Lung (tissue), 12 donors: ENCODE data around the gene CCDC171. TPM values are rescaled to one million over a fixed set of nuclear protein-coding genes. Genes with fewer than 3 reads are reported as not detected.

ENCODE experiments used
- ATAC-seq: fragments of 200-7000 bp; cut with Tn5 transposase; one replicate; pipeline ENCODE4 v1.9.1; 2020; ENCODE audit warnings: moderate number of reproducible peaks; ENCODE audit not compliant: insufficient read depth, low FRiP score
- DNase-seq, 3 donors: peaks; one replicate each; pipeline ENCODE4 v3.0.0-alpha.2; 2013 to 2017
- H3K27ac ChIP-seq, 2 donors: one replicate each; pipeline ENCODE4 v1.5.1; 2013; ENCODE audit warnings: mild to moderate bottlenecking in 2 of 2, moderate library complexity in 2 of 2, control low read depth in 1 of 2, inconsistent platforms in 1 of 2, low read depth in 1 of 2, low read length in 1 of 2
- H3K27me3 ChIP-seq, 3 donors: one replicate each; pipeline ENCODE4 v1.5.1; 2013; ENCODE audit warnings: low read length in 2 of 3; ENCODE audit not compliant: control insufficient read depth in 3 of 3, insufficient read depth in 3 of 3
- H3K36me3 ChIP-seq, 4 donors: one replicate each; pipeline ENCODE4 v1.5.1; 2013; ENCODE audit warnings: low read length in 4 of 4, mild to moderate bottlenecking in 1 of 4, moderate library complexity in 1 of 4; ENCODE audit not compliant: control insufficient read depth in 4 of 4, insufficient read depth in 4 of 4
- H3K4me1 ChIP-seq, 5 donors: one replicate each; pipeline ENCODE4 v1.5.1; 2013; ENCODE audit warnings: low read length in 5 of 5, mild to moderate bottlenecking in 2 of 5, moderate library complexity in 1 of 5; ENCODE audit not compliant: control insufficient read depth in 5 of 5, insufficient read depth in 5 of 5
- H3K4me3 ChIP-seq: one replicate; pipeline ENCODE4 v1.5.1; 2013; ENCODE audit warnings: mild to moderate bottlenecking, control low read depth, moderate library complexity
- H3K9ac ChIP-seq, 2 donors: one replicate each; pipeline ENCODE4 v1.5.1; 2013; ENCODE audit warnings: low read length in 2 of 2, control low read depth in 1 of 2; ENCODE audit not compliant: insufficient read depth in 1 of 2
- H3K9me3 ChIP-seq, 4 donors: one replicate each; pipeline ENCODE4 v1.5.1; 2013; ENCODE audit warnings: low read length in 3 of 4, mild to moderate bottlenecking in 1 of 4, moderate library complexity in 1 of 4; ENCODE audit not compliant: control insufficient read depth in 4 of 4, insufficient read depth in 3 of 4
- WGBS, 2 donors: extraction: QIAGEN DNeasy Blood & Tissue Kit; methylation state at CpG; one replicate each; pipeline ENCODE4 v1.1.7; 2013; 5-methylcytosine and 5-hydroxymethylcytosine counted together
- polyA plus RNA-seq, 2 donors: library from polyadenylated mRNA; stranded (reverse); fragments of 200-250 nt; gene quantifications; one replicate each; pipeline ENCODE4 v1.2.1, GENCODE V29; 2013
- total RNA-seq, 2 donors: library from RNA; depleted of rRNA in 1 of 2; stranded (reverse); fragments of >200 nt in 1 of 2; gene quantifications; one replicate each; pipeline ENCODE4 v1.2.1, GENCODE V29; 2014 to 2021
- TF ChIP-seq, protein P1 (sequence below): IDR thresholded peaks from 2 replicates; pipeline ENCODE4 v1.5.1; 2012; ENCODE audit warnings: mild to moderate bottlenecking; ENCODE audit errors: control extremely low read depth, extremely low read depth
- donor health status: control.
- donor health status: control.
- donor health status: Bipolar disorder and iron deficiency.
- donor health status: healthy.
- donor health status: DM: yes; HTN: yes; CAD: no.

The CCDC171 gene
- total and polyA plus RNA-seq, 4 donors, result 0.40 to 17.0 (median 2.5) TPM

DNA sequence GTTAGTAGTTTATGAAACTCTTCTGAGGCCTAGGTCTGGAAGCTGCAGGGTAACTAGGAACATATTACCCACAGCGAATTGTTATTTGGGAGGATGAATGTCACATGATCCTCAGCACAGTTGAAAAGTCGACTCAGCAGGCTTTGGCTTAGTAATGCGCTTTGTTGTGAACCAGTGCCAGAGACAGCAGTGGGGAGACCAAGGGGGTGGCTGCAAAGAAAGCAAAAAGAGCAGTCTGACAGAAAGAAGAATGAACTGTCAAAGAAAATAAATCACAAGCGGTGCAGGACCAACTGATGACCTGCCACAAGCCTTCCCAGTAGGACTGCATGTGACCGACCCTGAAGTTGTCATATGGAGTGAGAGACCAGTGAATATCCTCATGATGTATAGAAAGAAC, 170.0 kb downstream of the CCDC171 start:
- no peak overlapping the region for H3K9ac ChIP-seq
- DNase-seq (peak; percentile 51 to 75 (median 73)), ATAC-seq (no peak)
- no peaks in the 10 kb centered on the region for H3K27me3 ChIP-seq
- H3K27ac ChIP-seq, result no peak overlapping the region
- H3K36me3 ChIP-seq, result no peaks in the 10 kb centered on the region
- H3K9me3 ChIP-seq, result no peaks in the 10 kb centered on the region
- TF ChIP-seq, protein P1, sequence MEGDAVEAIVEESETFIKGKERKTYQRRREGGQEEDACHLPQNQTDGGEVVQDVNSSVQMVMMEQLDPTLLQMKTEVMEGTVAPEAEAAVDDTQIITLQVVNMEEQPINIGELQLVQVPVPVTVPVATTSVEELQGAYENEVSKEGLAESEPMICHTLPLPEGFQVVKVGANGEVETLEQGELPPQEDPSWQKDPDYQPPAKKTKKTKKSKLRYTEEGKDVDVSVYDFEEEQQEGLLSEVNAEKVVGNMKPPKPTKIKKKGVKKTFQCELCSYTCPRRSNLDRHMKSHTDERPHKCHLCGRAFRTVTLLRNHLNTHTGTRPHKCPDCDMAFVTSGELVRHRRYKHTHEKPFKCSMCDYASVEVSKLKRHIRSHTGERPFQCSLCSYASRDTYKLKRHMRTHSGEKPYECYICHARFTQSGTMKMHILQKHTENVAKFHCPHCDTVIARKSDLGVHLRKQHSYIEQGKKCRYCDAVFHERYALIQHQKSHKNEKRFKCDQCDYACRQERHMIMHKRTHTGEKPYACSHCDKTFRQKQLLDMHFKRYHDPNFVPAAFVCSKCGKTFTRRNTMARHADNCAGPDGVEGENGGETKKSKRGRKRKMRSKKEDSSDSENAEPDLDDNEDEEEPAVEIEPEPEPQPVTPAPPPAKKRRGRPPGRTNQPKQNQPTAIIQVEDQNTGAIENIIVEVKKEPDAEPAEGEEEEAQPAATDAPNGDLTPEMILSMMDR, result no peak
- no peak overlapping the region for H3K4me3 ChIP-seq
- peaks cover 0 to 32% (median 0%) of the 10 kb centered on the region in 5 donors for H3K4me1 ChIP-seq
- WGBS, 2 donors, result 67 to 74% methylated on average over 5 of the region's 5 CpGs

GRCh38 chr9:15724016-15724415, 171.2 kb downstream of the CCDC171 start:
- TF ChIP-seq, protein P1, result no peak
- Histone ChIP-seq H3K4me1 (peaks cover 0 to 32% (median 0%) of the 10 kb centered on the region in 5 donors), H3K27ac (no peak overlapping the region), H3K9me3 (no peaks in the 10 kb centered on the region), H3K36me3 (peaks cover 0 to 3% (median 0%) of the 10 kb centered on the region in 4 donors), H3K9ac (no peak overlapping the region), H3K27me3 (no peaks in the 10 kb centered on the region), H3K4me3 (no peak overlapping the region)
- 92 to 97% methylated on average over 1 of the region's 1 CpG for WGBS, 2 donors
- DNase-seq (peak in 2 of 3 donors; percentile 71 to 73), ATAC-seq (no peak)

DNA sequence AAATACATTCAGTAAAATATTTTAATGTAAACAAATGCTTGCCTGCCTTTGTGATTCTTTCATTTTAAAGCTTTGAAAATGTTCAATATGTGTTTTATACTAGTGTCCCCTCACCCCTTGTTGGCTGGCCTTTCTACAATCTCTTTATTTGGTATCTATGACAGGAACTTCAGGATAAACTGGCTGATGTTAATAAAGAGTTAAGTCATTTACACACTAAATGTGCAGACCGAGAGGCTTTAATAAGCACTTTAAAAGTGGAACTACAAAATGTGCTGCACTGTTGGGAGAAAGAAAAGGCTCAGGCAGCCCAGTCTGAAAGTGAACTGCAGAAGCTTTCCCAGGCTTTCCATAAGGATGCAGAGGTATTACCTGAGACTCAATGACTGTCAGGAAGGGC, 171.8 kb downstream of the CCDC171 start:
- ATAC-seq (no peak), DNase-seq (peak in 2 of 3 donors; percentile 35 to 59)
- TF ChIP-seq, protein P1, result no peak
- Histone ChIP-seq H3K36me3 (peaks cover 0 to 3% (median 0%) of the 10 kb centered on the region in 4 donors), H3K9ac (no peak overlapping the region), H3K27ac (no peak overlapping the region), H3K27me3 (no peaks in the 10 kb centered on the region), H3K4me3 (no peak overlapping the region), H3K4me1 (peaks cover 0 to 32% (median 0%) of the 10 kb centered on the region in 5 donors), H3K9me3 (no peaks in the 10 kb centered on the region)
- 29 to 67% methylated on average over 1 of the region's 1 CpG for WGBS, 2 donors

GRCh38 chr9:15725953-15726352, 173.1 kb downstream of the CCDC171 start:
- Histone ChIP-seq H3K36me3 (peaks cover 0 to 3% (median 0%) of the 10 kb centered on the region in 4 donors), H3K4me1 (peaks cover 0 to 32% (median 0%) of the 10 kb centered on the region in 5 donors), H3K4me3 (no peak overlapping the region), H3K27ac (no peak overlapping the region), H3K9ac (no peak overlapping the region), H3K9me3 (no peaks in the 10 kb centered on the region), H3K27me3 (no peaks in the 10 kb centered on the region)
- TF ChIP-seq, protein P1, result no peak
- 95 to 100% methylated on average over 1 of the region's 1 CpG for WGBS, 2 donors
- ATAC-seq (no peak), DNase-seq (no peak)
